Loucy (cell line): Measurements from ENCODE around the gene AKT1S1.

Experiments
- H2AFZ ChIP-seq: fragments of 200-600 bp; sonication (generic); 2 replicates; pipeline ENCODE4 v1.6.0; 2016; ENCODE audit warnings: antibody characterized with exemption, mild to moderate bottlenecking, low read length, moderate library complexity
- H3F3A ChIP-seq: fragments of 200-600 bp; 2 replicates; pipeline ENCODE4 v1.6.0; 2016; ENCODE audit warnings: antibody characterized with exemption, low read depth, mild to moderate bottlenecking
- H3K27me3 ChIP-seq: fragments of 200-600 bp; sonication (generic); 2 replicates; pipeline ENCODE4 v1.6.1; 2014; ENCODE audit warnings: low read length, mild to moderate bottlenecking; ENCODE audit not compliant: insufficient read depth, poor library complexity, severe bottlenecking
- H3K36me3 ChIP-seq: fragments of 200-600 bp; sonication (generic); 2 replicates; pipeline ENCODE4 v1.6.1; 2016; ENCODE audit warnings: low read length; ENCODE audit not compliant: insufficient read depth
- H3K4me1 ChIP-seq: fragments of 200-600 bp; sonication (generic); 2 replicates; pipeline ENCODE4 v1.5.1; 2014; ENCODE audit warnings: low read length, mild to moderate bottlenecking; ENCODE audit not compliant: insufficient read depth, poor library complexity, severe bottlenecking
- H3K4me2 ChIP-seq: fragments of 200-600 bp; sonication (generic); 2 replicates; pipeline ENCODE4 v1.6.0; 2014; ENCODE audit warnings: antibody characterized with exemption, low read length, low read depth, mild to moderate bottlenecking; ENCODE audit not compliant: poor library complexity, severe bottlenecking
- H3K4me3 ChIP-seq: fragments of 200-600 bp; sonication (generic); 2 replicates; pipeline ENCODE4 v1.5.1; 2014; ENCODE audit warnings: low read length, mild to moderate bottlenecking, mixed read lengths; ENCODE audit not compliant: poor library complexity, severe bottlenecking
- H3K79me2 ChIP-seq: fragments of 200-600 bp; sonication (generic); 2 replicates; pipeline ENCODE4 v1.6.1; 2014; ENCODE audit warnings: low read length; ENCODE audit not compliant: insufficient read depth
- H3K9ac ChIP-seq: fragments of 200-600 bp; sonication (generic); 2 replicates; pipeline ENCODE4 v1.6.0; 2014; ENCODE audit warnings: mild to moderate bottlenecking, low read depth, low read length, moderate library complexity; ENCODE audit not compliant: poor library complexity, severe bottlenecking
- H3K9me2 ChIP-seq: fragments of 200-600 bp; sonication (generic); replicated peaks from 2 replicates; pipeline ENCODE4 v1.6.1; 2016; ENCODE audit warnings: low read depth, low read length, mixed read lengths
- H3K9me3 ChIP-seq: fragments of 200-600 bp; sonication (generic); 2 replicates; pipeline ENCODE4 v1.6.1; 2014; ENCODE audit warnings: mild to moderate bottlenecking, antibody characterized with exemption, low read length, low read depth; ENCODE audit not compliant: insufficient read depth
- H4K20me1 ChIP-seq: fragments of 200-600 bp; sonication (generic); 2 replicates; pipeline ENCODE4 v1.6.0; 2014; ENCODE audit warnings: antibody characterized with exemption, low read length, mild to moderate bottlenecking; ENCODE audit not compliant: insufficient read depth, poor library complexity, severe bottlenecking
- EZH2phosphoT487 ChIP-seq: fragments of 200-600 bp; IDR thresholded peaks from 2 replicates; pipeline ENCODE4 v1.6.1; 2018; ENCODE audit warnings: antibody characterized with exemption, mild to moderate bottlenecking, moderate library complexity, borderline replicate concordance
- TF ChIP-seq, protein P1 (sequence below): fragments of 200-600 bp; sonication (generic); conservative IDR thresholded peaks from 2 replicates; pipeline ENCODE4 v1.5.1; 2014; ENCODE audit warnings: mild to moderate bottlenecking, antibody characterized with exemption, low read length

AKT1S1 gene

DNA sequence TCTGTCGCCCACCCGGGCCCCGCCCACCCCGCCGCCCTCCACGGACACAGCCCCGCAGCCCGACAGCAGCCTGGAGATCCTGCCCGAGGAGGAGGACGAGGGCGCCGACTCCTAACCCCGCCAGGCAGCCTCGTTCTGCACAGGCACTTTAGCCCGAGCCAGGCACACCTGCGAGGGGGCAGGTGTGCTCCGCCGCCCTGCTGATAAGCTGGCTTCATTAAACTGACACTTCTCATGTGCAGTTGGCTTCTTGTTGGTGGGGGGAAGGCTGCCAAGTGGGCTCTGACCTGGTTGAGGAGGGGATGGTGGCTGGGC lies 11.3 kb upstream of the AKT1S1 start:
- no peaks in the 10 kb centered on the region for H3K4me1 ChIP-seq
- no peak overlapping the region for H3K4me2 ChIP-seq
- H3K79me2 ChIP-seq: no peaks in the 10 kb centered on the region
- H3K9me3 ChIP-seq: no peaks in the 10 kb centered on the region
- no peaks in the 10 kb centered on the region for H4K20me1 ChIP-seq
- no peak overlapping the region for H3K9ac ChIP-seq
- H3F3A ChIP-seq: no peaks in the 10 kb centered on the region
- H2AFZ ChIP-seq: no peak overlapping the region
- H3K27me3 ChIP-seq: no peaks in the 10 kb centered on the region
- TF ChIP-seq, protein P1, sequence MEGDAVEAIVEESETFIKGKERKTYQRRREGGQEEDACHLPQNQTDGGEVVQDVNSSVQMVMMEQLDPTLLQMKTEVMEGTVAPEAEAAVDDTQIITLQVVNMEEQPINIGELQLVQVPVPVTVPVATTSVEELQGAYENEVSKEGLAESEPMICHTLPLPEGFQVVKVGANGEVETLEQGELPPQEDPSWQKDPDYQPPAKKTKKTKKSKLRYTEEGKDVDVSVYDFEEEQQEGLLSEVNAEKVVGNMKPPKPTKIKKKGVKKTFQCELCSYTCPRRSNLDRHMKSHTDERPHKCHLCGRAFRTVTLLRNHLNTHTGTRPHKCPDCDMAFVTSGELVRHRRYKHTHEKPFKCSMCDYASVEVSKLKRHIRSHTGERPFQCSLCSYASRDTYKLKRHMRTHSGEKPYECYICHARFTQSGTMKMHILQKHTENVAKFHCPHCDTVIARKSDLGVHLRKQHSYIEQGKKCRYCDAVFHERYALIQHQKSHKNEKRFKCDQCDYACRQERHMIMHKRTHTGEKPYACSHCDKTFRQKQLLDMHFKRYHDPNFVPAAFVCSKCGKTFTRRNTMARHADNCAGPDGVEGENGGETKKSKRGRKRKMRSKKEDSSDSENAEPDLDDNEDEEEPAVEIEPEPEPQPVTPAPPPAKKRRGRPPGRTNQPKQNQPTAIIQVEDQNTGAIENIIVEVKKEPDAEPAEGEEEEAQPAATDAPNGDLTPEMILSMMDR: no peak
- no peak for TF ChIP-seq EZH2phosphoT487
- H3K36me3 ChIP-seq: peaks cover 7% of the 10 kb centered on the region; the same call in 1 of the 2 replicates
- no peaks in the 10 kb centered on the region for H3K9me2 ChIP-seq
- no peak overlapping the region for H3K4me3 ChIP-seq

DNA sequence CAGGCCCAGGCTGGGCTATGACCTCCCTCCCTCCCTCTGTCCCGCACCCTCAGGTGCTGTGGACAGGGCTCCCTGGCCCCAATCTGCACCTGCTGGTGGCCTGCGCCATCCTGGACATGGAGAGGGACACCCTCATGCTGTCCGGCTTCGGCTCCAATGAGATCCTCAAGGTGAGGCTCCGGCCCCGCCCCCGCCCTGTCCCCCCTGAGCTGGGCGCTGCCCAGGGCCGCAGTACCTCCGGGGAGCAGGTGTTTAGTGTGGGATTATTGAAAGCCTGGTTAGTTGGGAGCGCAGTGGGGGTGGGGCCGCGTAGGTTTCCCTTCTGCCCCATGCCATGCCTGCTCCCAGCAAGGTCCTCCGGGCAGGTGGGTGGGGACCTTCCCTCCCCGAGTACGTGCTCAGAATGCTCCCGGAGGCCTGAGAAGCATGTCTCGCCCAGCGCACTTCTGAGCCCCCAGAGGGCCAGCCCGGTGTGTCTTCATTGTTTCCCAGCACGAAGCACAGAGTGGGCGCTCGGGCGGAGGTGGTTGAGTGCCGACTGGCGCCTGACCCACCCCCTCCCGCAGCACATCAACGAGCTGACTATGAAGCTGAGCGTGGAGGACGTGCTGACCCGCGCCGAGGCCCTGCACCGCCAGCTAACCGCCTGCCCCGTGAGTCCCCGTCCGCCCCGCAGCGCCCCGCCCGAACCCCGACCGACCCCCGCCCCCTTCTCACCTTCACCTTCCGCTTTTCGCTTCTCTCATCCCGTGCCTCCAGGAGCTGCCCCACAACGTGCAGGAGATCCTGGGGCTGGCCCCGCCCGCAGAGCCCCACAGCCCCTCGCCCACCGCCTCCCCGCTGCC lies 10.7 kb upstream of the AKT1S1 start:
- Histone ChIP-seq H3K27me3 (no peaks in the 10 kb centered on the region), H3K36me3 (peaks cover 10% of the 10 kb centered on the region; the same call in 1 of the 2 replicates), H3K79me2 (no peaks in the 10 kb centered on the region), H3K9ac (no peak overlapping the region), H3K9me3 (no peaks in the 10 kb centered on the region), H3K4me2 (no peak overlapping the region), H3F3A (no peaks in the 10 kb centered on the region), H2AFZ (no peak overlapping the region), H4K20me1 (no peaks in the 10 kb centered on the region), H3K9me2 (no peaks in the 10 kb centered on the region), H3K4me3 (no peak overlapping the region), H3K4me1 (no peaks in the 10 kb centered on the region)
- no peak for TF ChIP-seq EZH2phosphoT487
- TF ChIP-seq, protein P1: no peak

DNA sequence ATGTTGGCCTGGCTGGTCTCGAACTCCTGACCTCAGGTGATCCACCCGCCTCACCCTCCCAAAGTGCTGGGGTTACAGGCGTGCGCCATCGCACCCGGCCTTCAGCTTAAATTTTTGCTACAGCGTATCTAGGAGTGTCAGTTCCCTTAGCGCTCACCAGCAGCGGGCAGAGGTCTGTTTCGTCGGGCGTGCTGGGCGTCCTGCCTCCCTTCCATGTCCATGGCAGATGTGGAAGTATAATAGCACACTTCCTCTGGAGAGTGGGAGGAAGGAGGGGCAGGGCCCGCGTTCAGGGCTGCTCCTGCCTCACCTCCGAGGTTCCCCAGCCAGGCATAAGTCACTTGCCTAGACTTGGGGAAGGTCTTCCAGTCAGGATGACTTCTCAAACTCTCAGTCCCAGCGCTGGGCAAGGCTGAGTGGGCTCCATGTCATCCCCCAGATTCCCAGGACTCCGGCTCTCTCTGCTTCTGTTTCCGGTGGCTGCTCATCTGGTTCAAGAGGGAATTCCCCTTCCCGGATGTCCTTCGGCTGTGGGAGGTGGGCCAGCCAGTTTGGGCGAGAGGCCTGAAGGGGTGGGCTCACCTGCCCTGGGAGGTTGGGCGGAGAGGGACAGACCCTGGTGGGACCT lies 10.0 kb upstream of the AKT1S1 start:
- Histone ChIP-seq H2AFZ (no peak overlapping the region), H3K4me2 (no peak overlapping the region), H3K27me3 (no peaks in the 10 kb centered on the region), H3F3A (no peaks in the 10 kb centered on the region), H3K9ac (no peak overlapping the region), H3K4me3 (no peak overlapping the region), H4K20me1 (no peaks in the 10 kb centered on the region), H3K9me3 (no peaks in the 10 kb centered on the region), H3K4me1 (no peaks in the 10 kb centered on the region), H3K36me3 (peaks cover 12% of the 10 kb centered on the region; the same call in 1 of the 2 replicates), H3K79me2 (no peaks in the 10 kb centered on the region), H3K9me2 (no peaks in the 10 kb centered on the region)
- TF ChIP-seq, protein P1: no peak
- no peak for TF ChIP-seq EZH2phosphoT487
